IPS-15b (cell line): ENCODE results near the gene LILRB2.
"Not testable (repeated sequence)": the region's sequence is repeated elsewhere in the genome, so short reads cannot be mapped to it uniquely, and the experiment has no call there.

Experiments
- H3K27me3 ChIP-seq: one replicate; pipeline ENCODE4 v1.6.1; 2013; ENCODE audit warnings: low read length; ENCODE audit not compliant: control insufficient read depth, insufficient read depth
- H3K36me3 ChIP-seq: one replicate; pipeline ENCODE4 v1.6.1; 2013; ENCODE audit warnings: low read length; ENCODE audit not compliant: control insufficient read depth, insufficient read depth
- H3K4me1 ChIP-seq: one replicate; pipeline ENCODE4 v1.6.1; 2013; ENCODE audit warnings: mild to moderate bottlenecking, low read length; ENCODE audit not compliant: control insufficient read depth, insufficient read depth
- H3K4me3 ChIP-seq: one replicate; pipeline ENCODE4 v1.5.1; 2013; ENCODE audit warnings: low read depth, low read length
- H3K9ac ChIP-seq: one replicate; pipeline ENCODE4 v1.6.1; 2013; ENCODE audit warnings: low read depth, mild to moderate bottlenecking, low read length
- H3K9me3 ChIP-seq: one replicate; pipeline ENCODE4 v1.6.1; 2013; ENCODE audit warnings: mild to moderate bottlenecking, low read length; ENCODE audit not compliant: control insufficient read depth, insufficient read depth

Gene LILRB2

DNA sequence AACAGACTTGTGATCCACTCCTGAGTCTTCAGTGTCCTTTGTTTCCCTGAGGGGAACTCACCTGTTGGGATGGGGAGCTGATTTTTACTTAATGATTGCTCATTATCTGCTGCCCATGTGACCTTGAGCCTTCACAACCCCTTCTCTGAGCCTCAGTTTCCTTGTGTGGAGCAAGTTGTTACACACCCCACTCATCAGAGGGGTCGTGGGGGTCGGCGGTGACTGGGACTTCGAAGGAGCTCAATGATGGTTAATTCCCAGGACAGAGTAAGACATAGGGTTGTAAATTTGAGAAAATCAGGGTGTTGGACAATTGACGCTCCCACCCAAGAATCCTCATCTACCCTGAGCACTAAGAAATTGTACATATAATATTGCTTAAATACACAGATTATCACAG, 18.6 kb upstream of the LILRB2 start:
- no peak overlapping the region for H3K9ac ChIP-seq
- no peaks in the 10 kb centered on the region for H3K36me3 ChIP-seq
- no peaks in the 10 kb centered on the region for H3K4me1 ChIP-seq
- no peak overlapping the region for H3K4me3 ChIP-seq
- peaks cover 12% of the 10 kb centered on the region for H3K27me3 ChIP-seq
- H3K9me3 ChIP-seq = no peaks in the 10 kb centered on the region

DNA sequence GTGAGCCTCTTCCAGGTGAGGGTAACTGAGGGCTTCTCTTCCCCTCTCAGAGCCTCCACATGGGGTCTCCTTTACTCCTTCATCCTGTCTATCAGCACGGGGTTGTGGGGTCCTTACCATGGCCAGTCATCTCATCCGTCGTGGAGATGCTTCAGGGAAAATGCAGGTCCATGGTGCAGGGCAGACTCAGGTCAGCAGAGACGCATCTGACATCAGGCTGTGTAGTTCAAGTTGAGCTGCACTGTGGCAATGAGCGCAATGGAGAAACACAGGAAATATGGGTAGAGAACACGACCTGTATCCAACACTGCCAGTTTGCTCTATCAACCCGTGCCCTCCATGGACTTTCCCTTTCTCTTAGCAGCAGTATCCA, 18.2 kb upstream of the LILRB2 start:
- Histone ChIP-seq H3K4me1 (no peaks in the 10 kb centered on the region), H3K36me3 (no peaks in the 10 kb centered on the region), H3K9me3 (no peaks in the 10 kb centered on the region), H3K9ac (no peak overlapping the region), H3K27me3 (peaks cover 12% of the 10 kb centered on the region), H3K4me3 (no peak overlapping the region)

GRCh38 chr19:54298357-54299125, 17.6 kb upstream of the LILRB2 start:
- no peaks in the 10 kb centered on the region for H3K4me1 ChIP-seq
- no peak overlapping the region for H3K4me3 ChIP-seq
- H3K9ac ChIP-seq = no peak overlapping the region
- H3K36me3 ChIP-seq = no peaks in the 10 kb centered on the region
- no peaks in the 10 kb centered on the region for H3K9me3 ChIP-seq
- peaks cover 12% of the 10 kb centered on the region for H3K27me3 ChIP-seq

DNA sequence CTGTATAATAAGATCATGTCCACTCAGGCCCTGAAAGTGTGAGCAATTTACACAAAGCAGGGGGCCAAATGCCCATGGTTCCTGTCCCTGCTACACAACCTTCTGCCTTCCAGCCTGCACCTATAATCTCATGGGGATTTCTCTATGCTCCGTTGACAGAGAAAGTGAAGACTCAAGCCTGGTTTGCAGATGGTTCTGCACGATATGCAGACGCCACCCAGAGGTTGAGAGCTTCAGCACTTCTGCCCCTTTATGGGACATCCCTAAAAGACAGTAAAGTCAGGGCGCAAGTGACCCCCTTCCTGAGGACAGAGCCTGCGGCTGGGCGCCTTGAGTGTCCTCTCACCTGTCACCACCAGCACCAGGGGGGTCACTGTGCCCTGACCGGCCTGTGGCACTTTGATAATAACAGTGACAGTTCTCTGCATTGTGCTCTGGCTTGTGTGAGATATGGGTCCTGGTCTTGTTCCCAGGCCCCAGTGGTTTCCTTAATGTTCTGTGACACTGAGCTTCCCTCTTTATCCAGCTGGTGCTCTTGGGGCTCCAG, 16.9 kb upstream of the LILRB2 start:
- Histone ChIP-seq H3K9me3 (no peaks in the 10 kb centered on the region), H3K27me3 (peaks cover 14% of the 10 kb centered on the region), H3K4me1 (no peaks in the 10 kb centered on the region), H3K9ac (no peak overlapping the region), H3K4me3 (no peak overlapping the region), H3K36me3 (no peaks in the 10 kb centered on the region)

- Histone ChIP-seq H3K36me3 (no peaks in the 10 kb centered on the region), H3K4me1 (no peaks in the 10 kb centered on the region), H3K4me3 (no peak overlapping the region), H3K9me3 (no peaks in the 10 kb centered on the region), H3K27me3 (peaks cover 7% of the 10 kb centered on the region), H3K9ac (no peak overlapping the region)
Measured at GRCh38 chr19:54294539-54294938, 13.6 kb upstream of the LILRB2 start.

- not testable (repeated sequence) for H3K27me3 ChIP-seq, H3K36me3 ChIP-seq, H3K4me3 ChIP-seq, H3K9ac ChIP-seq, H3K9me3 ChIP-seq, H3K4me1 ChIP-seq
Measured at GRCh38 chr19:54289160-54289559, 8.2 kb upstream of the LILRB2 start.

DNA sequence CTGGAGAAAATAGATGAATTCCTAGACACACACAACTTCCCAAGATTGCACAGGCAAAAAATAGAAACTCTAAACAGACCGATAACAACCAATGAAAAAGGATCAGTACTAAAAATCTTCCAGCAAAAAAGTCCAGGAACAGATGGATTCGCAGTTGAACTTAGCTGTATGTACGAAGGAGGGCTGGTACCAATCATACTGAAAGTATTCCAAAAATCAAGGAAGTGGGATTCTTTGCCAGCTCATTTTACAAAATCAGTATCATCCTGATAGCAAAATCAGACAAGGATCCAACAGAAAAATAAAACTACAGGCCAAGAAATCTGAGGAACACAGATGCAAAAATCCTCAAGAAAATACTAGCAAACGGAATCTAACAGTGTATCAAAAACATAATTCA, 6.5 kb upstream of the LILRB2 start:
- Histone ChIP-seq H3K9me3 (no peaks in the 10 kb centered on the region), H3K36me3 (no peaks in the 10 kb centered on the region), H3K27me3 (no peaks in the 10 kb centered on the region), H3K4me3 (no peak overlapping the region), H3K4me1 (no peaks in the 10 kb centered on the region), H3K9ac (no peak overlapping the region)

DNA sequence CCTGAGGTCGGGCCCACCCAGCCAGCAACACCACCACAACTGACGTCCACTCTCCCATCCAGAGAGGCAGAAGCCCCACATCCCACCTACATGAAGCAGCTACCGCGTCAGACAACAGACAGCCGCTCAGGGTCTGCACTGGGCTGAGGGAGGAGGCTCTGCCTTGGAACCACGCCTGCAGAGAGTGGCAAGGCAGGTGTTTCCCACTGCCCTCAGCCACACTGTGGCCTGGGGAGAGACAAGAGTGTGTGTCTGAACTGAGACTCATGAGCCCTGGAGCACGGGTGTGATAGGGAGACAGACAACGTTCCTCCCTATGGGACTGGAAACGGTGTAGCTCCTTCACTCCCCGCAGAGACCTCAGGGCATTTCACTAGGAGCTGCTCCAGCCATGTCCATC, 5.4 kb upstream of the LILRB2 start:
- H3K9ac ChIP-seq, H3K27me3 ChIP-seq, H3K36me3 ChIP-seq, H3K4me1 ChIP-seq, H3K9me3 ChIP-seq, H3K4me3 ChIP-seq: not testable (repeated sequence)

DNA sequence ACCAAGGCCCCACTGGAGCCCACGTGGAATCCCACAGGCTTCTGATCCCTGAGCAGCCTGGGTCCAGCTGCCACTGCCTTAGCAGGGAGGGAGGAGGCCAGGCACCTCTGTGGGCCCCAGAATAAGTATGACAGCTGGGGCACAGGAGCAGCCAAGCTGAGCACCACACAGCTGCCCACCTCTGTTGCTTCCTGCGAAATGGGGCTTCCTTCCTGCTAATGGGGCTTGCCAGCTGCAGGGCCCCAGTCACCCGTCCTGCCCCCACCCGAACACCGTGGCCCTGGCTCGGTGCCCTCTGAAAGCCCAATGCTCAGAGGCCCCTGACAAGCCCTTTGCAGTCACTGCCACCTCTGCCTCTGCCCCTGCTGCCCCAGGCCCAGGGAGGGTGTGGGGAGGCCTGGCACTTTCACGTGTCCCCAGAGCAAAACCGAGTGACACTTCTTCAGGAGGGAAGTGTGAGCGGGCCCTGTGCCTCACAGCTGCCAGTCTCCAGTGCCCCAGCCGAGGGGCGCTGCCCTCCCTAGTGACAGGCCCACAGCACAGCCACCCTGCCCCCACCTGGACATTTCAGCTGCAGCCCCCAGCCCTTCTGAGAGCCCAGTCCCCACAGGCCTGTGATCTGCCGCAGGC, 4.6 kb upstream of the LILRB2 start:
- H3K9ac ChIP-seq, H3K4me1 ChIP-seq, H3K4me3 ChIP-seq, H3K36me3 ChIP-seq, H3K27me3 ChIP-seq, H3K9me3 ChIP-seq: not testable (repeated sequence)

DNA sequence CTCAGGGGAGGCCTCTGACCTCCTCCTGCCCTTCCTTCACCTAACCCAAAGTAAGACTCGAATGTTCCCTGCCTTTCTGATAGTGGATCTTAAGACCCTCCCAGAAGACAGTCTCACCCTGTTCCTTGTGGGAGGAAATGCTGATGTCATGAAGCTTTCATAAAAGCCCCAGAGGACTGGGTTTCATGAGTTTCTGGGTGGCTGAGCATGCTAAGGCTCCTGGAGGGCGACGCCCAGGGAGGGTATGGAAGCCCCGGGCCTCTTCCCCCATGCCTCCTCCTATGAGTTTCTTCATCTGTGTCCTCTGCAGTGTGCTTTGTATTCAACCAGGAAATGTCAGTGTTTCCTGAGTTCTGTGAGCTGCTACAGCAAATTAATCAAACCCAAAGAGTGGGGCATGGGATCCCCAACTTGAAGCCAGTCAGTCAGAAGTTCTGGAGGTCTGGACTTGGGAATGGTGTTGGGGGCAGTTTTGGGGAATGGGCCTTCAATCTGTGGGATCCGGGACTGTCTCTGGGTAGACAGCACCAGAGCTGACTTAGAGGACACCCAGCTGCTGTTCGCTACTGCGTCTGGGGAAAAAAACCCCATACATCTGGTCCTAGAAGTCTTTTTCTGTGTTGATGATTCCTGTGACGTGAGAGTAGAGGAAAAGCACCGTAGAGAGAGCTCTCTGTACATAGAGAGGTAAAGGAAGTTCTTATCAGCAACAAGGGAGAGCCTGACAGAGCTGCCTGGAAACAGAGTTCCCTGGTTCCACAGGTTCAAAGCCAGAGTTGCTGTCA, 2.0 kb upstream of the LILRB2 start:
- H3K9ac ChIP-seq = no peak overlapping the region
- no peak overlapping the region for H3K4me3 ChIP-seq
- no peaks in the 10 kb centered on the region for H3K36me3 ChIP-seq
- no peaks in the 10 kb centered on the region for H3K9me3 ChIP-seq
- H3K4me1 ChIP-seq = no peaks in the 10 kb centered on the region
- no peaks in the 10 kb centered on the region for H3K27me3 ChIP-seq

DNA sequence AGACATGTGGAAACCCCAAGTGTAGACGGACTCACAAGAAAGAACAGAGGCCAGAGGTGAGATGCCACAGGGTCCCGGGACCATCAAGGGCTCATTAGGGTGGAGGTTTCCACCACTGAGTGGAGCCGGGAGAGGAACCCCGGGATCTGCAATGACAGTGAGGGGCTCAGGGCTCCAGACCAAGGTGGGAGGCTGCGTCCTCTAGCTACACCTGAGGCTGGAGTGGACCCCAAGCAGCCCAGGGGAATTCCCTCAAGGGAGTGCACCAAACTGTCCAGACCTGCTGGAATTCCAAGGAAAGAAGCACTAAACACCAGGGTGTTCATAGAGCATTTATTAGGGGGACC, 792 bp upstream of the LILRB2 start:
- H3K9me3 ChIP-seq, H3K27me3 ChIP-seq, H3K4me1 ChIP-seq, H3K4me3 ChIP-seq, H3K36me3 ChIP-seq, H3K9ac ChIP-seq: not testable (repeated sequence)

DNA sequence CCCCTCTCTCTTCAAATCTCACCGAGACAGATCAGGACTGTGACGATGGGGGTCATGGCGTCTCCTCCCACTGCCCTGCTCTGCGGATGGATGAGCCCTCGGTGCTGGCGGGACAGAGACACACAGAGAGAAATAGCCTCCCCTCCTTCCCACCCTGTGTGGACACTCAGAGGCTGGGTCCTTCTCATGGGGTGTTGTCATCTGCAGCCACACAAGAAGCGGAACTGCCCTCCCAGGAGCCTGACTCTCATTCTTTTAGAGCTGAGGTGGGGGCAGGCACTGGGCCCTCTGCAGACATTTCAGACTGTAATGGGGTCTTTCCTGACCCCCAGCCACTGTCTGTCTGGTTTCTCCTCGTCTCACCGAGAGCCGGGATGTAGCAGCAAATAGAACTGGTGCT, 469 bp downstream of the LILRB2 start:
- not testable (repeated sequence) for H3K9me3 ChIP-seq, H3K4me3 ChIP-seq, H3K9ac ChIP-seq, H3K27me3 ChIP-seq, H3K36me3 ChIP-seq, H3K4me1 ChIP-seq
